HG02981 (cell line): Measurements from ENCODE around the gene HNRNPC.
"Not testable (repeated sequence)": the region's sequence is repeated elsewhere in the genome, so short reads cannot be mapped to it uniquely, and the experiment has no call there.

Source experiments
- ATAC-seq: cut with Tn5 transposase; IDR thresholded peaks from one replicate; pipeline ENCODE4 v1.9.1; 2021; ENCODE audit warnings: mild to moderate bottlenecking, moderate library complexity; ENCODE audit not compliant: unreplicated experiment

The HNRNPC gene

DNA sequence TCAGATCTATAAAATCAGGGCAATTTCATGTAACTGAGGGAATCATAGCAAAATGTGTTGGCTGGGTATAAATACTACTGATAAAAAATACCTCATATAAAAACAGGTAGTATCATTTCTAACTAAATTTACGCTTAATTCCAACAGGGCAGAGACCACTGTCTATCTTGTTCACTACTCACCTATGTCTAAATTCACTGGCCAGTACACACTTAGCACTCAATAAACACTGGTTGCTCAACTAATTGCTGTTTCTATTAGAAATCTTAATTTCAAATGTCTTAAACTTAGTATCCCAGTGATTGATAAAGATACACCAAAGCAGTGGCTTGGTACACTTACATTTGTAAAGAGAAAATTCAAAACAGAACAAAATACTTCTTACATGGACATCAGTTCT lies 55.6 kb downstream of the HNRNPC start:
- ATAC-seq, result no peak

DNA sequence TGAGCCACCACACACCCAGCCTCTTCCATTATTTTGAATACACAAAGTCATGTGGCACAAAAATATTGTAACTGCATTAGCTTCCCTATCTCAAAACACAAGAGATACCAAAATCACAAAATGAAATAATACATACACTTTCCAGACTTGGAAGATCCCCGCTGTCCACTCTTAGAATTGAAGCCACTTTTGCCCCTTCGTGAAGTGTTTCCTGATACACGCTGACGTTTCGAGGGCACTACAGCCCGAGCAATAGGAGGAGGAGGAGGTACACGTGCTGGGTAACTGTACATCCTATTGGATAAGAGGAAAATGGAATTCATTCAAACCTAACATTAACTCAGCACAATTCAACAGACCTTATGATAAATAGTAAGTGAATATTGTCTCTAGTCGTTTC lies 56.4 kb downstream of the HNRNPC start:
- not testable (repeated sequence) for ATAC-seq

- no peak for ATAC-seq
Observed at GRCh38 chr14:21211509-21211908, 57.7 kb downstream of the HNRNPC start.

- ATAC-seq, result no peak
Observed at GRCh38 chr14:21210023-21210422, 59.2 kb downstream of the HNRNPC start.

- ATAC-seq, result no peak
Observed at GRCh38 chr14:21209185-21209584, 60.1 kb downstream of the HNRNPC start.

GRCh38 chr14:21208554-21208953 lies 60.7 kb downstream of the HNRNPC start:
- ATAC-seq, result no peak

DNA sequence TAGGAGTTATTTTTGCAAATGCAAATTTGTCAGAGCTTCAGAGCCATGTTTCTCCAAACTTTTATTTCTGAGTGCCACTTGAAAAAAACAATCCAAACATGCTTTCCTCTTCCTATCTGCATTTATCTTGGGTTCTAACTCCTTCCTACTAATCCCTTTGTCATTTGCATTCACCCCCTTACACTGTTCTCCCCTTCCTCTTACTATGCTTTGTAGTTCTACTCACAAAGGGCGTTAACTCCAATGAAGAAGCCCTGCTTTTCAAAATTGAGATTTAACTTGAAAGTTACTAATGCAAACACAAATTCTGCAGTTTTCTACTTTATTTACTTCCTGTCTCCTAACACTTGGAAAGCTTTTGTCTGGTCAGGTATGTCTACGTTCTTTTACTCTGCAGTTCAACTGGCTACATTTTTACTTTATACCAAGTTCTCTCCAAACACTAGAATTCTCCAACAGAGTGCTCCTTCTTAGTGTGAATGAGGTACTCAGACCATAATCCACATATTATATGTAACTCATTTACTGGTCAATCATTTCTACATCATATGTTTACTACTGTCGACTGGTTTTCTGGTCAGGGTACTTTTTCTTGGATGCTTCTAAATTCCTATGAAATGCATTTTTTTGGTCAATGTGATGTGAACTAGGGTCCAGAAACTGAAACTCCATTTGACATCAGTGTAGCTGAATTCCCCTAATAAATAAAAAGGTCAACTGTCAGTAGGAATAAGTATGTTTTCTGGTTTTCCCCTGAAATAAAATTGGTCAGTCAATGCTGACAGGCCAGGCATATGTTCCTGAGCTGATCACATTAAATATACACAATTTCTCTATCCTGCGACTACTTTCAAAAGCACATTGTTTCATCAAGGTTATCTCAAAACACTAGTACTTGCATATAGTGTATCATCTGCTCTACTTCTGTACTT lies 62.2 kb downstream of the HNRNPC start:
- no peak for ATAC-seq

DNA sequence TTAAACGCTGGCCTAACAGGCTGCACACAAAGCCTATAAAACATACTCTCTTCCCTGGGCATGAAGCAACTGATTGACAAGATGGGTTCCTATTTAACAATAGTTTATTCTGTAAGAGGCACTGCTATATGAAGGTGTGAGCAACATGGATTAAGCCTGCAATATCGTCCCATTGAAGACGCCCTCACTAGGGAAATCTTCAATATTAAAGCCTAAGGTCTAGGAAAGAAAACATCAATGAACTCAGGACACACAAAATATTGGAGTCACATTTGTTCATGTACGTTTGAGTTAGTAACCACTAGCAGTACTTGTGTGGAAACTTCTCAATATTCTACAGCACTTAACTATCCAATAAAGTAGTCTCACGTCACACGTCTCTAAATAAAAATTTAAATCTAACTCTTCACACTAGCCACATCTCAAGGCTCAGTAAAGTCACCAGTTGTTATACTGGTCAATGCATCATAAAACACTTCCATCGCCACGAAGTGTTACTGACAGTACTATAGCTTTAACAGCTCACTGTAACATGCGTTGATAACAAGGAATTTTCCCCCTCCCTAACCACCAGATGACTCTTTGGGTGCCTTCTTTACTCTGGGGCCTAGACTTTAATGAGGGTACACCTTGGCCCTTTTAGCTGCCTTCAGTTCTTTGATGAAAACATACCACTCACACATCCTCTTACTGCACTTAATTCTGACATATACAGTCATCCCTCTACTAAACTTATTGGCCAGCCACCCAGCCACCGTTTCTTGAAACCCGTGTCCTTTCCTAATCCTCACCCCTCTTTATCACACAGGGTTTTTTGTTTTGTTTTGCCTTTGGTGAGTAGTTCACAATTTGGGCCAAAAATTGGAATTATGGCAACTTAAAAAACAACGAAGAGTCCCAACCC lies 63.3 kb downstream of the HNRNPC start:
- no peak for ATAC-seq

DNA sequence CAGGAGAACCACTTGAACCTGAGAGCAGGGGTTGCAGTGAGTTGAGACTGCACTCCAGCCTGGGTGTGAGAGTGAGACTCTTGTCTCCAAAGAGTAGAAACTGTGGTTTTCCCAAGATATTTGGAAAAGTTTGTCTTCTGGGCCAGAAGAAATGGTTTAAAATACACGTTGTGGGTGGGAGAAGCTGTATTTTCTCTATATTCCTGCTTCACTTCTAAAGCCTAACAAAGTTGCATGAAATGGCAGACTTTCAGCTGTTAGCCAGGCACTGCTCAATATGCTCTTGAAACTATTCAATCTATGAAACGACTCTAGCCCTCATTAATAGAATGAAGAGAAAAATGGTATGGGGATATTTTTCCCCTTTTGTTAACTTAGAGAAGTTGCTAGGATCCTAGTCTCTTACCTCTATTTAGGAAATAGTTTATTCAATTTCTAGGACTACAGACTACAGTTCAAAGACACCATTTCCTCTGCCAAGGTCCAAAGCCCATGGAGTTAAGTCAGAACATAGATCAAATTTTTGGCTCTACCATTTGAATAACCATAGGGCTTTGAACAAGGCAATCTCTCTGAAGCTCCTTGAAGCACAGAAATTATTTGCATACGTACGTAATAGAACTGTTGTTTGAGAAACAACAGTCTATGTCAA lies 64.1 kb downstream of the HNRNPC start:
- ATAC-seq, result no peak

DNA sequence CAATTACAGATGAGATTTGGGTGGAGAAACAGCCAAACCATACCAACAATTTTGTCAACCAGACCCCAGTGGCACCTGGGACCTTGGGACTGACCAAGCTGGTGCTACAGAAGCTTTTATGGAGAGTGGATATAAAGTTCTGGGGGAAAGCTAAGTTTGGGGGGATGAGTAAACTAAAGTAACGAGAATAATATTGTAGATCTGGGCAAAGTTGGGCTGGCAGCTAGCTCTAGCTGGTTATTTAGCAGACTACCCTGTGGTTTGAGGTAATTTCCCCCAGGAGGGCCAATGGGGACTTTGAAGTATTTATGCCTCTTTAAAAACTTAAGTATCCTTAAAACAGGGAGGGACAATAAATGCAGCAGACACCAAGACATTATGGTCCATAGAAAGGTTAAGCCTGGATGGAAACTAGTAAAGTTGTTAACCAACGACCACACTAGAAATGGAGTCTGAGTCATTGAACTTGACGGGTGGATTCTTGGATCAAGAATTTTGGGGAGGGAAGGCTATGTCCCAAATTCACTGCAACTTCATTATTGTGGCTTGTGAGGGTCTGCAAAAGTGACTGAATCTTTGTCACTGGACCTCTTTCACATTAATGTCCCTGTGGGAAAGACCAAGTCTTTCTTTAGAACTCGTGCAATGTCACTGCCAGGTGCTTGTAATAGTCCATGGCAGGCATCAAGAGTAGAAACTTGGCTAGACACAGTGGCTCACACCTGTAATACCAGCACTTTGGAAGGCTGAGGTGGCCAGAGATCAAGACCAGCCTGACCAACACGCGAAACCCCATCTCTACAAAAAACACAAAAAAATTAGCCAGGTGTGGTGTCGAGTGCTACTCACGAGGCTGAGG lies 64.8 kb downstream of the HNRNPC start:
- ATAC-seq, result no peak

- ATAC-seq, result no peak
Observed at GRCh38 chr14:21203470-21204166, 65.6 kb downstream of the HNRNPC start.

- no peak for ATAC-seq
Observed at GRCh38 chr14:21202463-21203358, 66.5 kb downstream of the HNRNPC start.

- ATAC-seq, result no peak
Observed at GRCh38 chr14:21201732-21202462, 67.3 kb downstream of the HNRNPC start.

DNA sequence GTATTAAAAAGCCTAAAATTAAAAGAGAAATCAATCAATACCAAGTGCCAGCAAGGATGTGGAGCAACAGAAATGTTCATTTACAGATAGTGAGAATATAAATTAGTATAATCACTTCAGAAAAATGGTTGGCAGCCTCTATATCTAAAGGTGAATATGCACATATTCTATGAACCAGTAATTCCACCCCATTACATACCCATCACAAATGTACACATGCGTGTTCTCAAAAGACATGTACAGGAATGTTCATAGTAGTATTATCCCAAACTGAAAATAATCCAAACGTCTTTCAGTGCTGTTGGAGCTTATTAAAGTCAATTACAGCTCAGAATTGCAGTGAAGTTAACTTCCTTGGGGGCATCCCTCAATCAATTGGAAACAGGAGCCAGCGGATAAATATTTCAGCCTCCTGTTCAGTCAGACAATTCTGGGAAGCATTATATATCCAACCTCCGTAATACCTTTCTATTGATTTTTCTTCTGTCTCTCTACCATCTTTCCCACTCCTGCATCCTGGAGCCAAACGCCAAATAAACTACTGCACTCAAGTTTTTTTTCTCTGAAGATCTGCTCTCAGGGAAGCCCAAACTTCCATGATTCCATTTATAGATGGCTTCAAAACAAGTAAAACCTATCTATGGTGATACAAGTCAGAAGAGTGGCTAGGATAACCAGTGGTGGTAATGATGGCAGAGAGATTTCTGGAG lies 68.3 kb downstream of the HNRNPC start:
- no peak for ATAC-seq

DNA sequence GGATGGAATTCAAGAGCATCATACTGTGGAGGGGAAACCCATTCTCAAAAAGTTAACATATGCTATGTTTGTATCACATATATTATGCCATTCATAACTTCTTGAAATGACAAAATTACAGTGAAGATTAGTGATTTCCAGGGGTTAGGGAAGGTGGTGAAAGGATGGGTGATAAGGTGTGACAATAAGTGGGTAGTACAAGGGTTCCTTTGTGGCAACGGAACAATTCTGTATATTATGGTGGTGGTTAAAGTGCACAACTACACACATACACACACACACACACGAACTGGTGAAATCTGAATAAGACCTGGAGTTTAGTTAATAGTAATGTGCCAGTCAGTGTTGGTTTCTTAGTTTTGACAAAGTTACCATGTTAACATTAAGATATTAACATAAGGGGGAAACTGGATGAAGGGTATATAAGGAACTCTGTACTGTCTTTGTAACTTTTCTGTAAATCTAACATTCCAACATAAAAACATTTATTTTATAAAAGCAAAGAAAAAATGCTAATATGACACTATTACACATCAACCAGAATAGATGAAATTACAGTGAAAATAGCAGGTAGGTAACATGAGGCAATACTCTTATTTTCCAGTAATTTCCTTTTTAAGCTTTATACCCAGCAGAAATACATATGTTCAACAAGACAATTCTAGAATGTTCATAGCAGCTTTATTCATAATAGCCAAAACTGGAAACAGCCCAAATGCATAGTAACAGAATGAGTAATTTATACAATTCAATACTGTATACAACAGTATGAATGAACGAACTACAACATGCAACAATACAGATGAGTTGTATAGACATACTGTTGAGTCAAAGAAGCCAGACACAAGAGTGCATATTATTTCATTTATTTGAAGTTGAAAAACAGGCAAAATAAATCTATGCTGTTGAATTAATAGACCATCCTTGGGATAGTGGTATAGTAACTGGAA lies 69.4 kb downstream of the HNRNPC start:
- no peak for ATAC-seq
